Measurements from ENCODE around the gene TRAF4.

GRCh38 chr17:28788100-28788499 is 44.3 kb downstream of the TRAF4 start:
- TF ChIP-seq TCF4 (CRISPR knock-in tag; IDR thresholded peaks at IDR 0.05; ENCODE audit: borderline replicate concordance) (no peak), BACH2 (CRISPR knock-in tag; IDR thresholded peaks at IDR 0.05; ENCODE audit: borderline replicate concordance) (no peak), CSDC2 (CRISPR knock-in tag; IDR thresholded peaks at IDR 0.05) (no peak), ZFP3 (CRISPR knock-in tag; IDR thresholded peaks at IDR 0.05) (no peak), PATZ1 (CRISPR knock-in tag; IDR thresholded peaks at IDR 0.05; ENCODE audit: borderline replicate concordance) (no peak), CREB5 (CRISPR knock-in tag; IDR thresholded peaks at IDR 0.05; ENCODE audit: low read depth) (no peak), SNAI2 (CRISPR knock-in tag; IDR thresholded peaks at IDR 0.05) (no peak), OSR1 (CRISPR knock-in tag; IDR thresholded peaks at IDR 0.05) (no peak), TSHZ2 (CRISPR knock-in tag; IDR thresholded peaks at IDR 0.05) (no peak), RARB (CRISPR knock-in tag; IDR thresholded peaks at IDR 0.05) (no peak), ZNF8 (CRISPR knock-in tag; IDR thresholded peaks at IDR 0.05) (no peak), ARNTL (CRISPR knock-in tag; IDR thresholded peaks at IDR 0.05; ENCODE audit: borderline replicate concordance, low read depth) (no peak), ISL1 (CRISPR knock-in tag; IDR thresholded peaks at IDR 0.05) (no peak), ZNF565 (CRISPR knock-in tag; conservative IDR thresholded peaks at IDR 0.05; ENCODE audit: low read depth) (no peak)
